ENCODE measurements around the gene TOP2A. TPM values are rescaled to one million over a fixed set of nuclear protein-coding genes. Genes with fewer than 3 reads are reported as not detected.

TOP2A gene, protein sequence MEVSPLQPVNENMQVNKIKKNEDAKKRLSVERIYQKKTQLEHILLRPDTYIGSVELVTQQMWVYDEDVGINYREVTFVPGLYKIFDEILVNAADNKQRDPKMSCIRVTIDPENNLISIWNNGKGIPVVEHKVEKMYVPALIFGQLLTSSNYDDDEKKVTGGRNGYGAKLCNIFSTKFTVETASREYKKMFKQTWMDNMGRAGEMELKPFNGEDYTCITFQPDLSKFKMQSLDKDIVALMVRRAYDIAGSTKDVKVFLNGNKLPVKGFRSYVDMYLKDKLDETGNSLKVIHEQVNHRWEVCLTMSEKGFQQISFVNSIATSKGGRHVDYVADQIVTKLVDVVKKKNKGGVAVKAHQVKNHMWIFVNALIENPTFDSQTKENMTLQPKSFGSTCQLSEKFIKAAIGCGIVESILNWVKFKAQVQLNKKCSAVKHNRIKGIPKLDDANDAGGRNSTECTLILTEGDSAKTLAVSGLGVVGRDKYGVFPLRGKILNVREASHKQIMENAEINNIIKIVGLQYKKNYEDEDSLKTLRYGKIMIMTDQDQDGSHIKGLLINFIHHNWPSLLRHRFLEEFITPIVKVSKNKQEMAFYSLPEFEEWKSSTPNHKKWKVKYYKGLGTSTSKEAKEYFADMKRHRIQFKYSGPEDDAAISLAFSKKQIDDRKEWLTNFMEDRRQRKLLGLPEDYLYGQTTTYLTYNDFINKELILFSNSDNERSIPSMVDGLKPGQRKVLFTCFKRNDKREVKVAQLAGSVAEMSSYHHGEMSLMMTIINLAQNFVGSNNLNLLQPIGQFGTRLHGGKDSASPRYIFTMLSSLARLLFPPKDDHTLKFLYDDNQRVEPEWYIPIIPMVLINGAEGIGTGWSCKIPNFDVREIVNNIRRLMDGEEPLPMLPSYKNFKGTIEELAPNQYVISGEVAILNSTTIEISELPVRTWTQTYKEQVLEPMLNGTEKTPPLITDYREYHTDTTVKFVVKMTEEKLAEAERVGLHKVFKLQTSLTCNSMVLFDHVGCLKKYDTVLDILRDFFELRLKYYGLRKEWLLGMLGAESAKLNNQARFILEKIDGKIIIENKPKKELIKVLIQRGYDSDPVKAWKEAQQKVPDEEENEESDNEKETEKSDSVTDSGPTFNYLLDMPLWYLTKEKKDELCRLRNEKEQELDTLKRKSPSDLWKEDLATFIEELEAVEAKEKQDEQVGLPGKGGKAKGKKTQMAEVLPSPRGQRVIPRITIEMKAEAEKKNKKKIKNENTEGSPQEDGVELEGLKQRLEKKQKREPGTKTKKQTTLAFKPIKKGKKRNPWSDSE (N-terminal part only)
- 132 to 273 TPM (median 231 TPM) in 5 replicates for total RNA-seq (2022; extraction: Qiagen RNA extraction; ENCODE audit: low read depth)

DNA sequence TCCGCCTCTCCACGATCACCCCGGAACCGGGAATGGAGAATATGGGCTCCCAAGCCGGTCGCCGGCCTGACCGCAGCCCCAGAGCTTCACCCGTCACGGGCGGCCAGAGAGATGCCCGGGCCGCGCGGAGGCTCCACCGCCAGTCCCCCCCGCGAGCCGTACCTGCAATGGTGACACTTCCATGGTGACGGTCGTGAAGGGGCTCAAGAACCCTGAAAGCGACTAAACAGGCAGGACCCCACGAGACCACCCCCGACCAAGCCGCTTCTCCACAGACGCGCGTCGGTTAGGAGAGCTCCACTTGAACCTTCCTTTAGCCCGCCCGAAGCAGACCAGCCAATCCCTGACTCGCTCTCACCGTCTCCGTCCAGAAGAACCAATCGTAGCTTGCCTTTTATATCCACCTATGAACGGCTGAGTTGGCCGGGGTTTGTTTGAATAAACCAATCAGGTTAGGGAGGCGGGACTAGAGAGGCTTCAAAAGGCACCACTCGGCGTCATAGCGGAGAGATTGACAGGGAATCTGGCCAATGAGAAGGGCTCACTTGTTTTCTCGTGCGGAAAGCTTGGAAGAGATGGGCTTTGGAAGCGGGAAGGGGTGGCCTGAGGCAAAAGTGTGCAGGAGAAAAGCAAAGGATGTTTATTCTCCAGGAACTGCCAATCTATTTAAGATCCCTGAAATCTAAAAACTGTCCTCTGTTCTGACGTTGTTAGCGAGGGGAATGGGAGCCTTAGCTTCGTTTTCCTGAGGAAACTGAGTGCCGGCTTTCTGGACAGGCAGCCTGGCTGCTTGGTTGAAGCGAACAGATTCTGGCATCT is at the start of gene TOP2A:
Gene TOP2A (minus strand): TSS at position 288 of the 819 bp plus-strand sequence. CDS start 105 bp downstream, at position 183.

DNA sequence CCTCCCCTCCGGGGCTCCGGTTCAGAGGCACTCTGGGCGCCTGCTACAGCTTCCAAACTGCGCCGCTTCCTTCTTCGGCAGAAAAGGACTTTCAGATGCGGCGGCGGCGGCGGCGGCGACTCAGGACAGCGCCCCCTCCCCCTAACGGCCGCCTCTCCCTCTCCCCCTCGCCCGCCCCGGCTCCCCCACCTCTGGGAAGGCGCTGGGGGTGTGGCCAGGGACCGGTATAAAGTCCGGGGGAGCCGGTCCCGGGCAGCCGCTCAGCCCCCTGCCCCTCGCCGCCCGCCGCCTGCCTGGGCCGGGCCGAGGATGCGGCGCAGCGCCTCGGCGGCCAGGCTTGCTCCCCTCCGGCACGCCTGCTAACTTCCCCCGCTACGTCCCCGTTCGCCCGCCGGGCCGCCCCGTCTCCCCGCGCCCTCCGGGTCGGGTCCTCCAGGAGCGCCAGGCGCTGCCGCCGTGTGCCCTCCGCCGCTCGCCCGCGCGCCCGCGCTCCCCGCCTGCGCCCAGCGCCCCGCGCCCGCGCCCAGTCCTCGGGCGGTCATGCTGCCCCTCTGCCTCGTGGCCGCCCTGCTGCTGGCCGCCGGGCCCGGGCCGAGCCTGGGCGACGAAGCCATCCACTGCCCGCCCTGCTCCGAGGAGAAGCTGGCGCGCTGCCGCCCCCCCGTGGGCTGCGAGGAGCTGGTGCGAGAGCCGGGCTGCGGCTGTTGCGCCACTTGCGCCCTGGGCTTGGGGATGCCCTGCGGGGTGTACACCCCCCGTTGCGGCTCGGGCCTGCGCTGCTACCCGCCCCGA is 25.7 kb upstream of the TOP2A start, which contains the start of gene IGFBP4:
Gene IGFBP4 (plus strand): TSS at position 255 of the 792 bp plus-strand sequence. CDS start 286 bp downstream, at position 541.

DNA sequence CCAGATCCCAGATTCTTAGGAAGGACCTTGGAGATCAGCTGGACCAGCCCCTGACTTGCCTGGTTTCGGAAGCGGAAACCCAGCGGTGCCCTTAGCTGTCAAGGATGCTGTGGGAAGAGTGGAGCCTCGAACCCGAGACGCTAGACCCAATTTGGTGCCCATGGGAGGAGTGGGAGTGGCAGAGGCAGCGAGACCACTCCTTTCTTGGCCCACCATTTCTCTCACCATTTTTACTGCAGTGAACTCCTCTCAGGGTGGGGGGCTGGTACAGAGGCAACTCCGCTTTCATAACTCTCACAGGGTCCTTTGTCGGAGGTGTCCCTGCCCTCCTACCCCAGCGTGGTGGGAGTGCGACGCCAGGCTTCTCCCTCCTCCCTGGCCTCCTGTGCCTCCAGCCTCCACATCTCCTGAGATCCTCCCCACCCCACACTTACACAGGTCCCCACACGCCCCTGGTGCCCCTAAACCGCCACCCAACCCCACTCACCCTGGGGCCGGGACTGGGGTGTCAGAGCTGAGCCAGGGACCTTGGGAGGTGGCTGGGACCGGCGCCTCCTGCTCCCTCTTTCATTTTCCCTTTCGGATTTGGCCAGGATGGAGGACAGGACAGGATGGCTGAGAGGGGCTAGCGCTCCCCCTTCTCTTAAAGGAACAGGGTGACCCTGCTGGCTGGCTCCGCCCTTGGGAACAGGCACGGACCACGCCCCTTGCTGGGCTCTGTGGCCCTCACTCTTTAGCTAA is 53.4 kb downstream of the TOP2A start, which contains the start of gene GJD3:
Gene GJD3 (minus strand): TSS at position 617 of the 741 bp plus-strand sequence. CDS start 922 bp downstream, outside the sequence.

Other genes starting within 250 kb of the TOP2A start
- 2.4 to 2.7 TPM (median 2.5 TPM) in 5 replicates for gene RAPGEFL1, start 240.4 kb downstream of the TOP2A start, total RNA-seq (2022; extraction: Qiagen RNA extraction; ENCODE audit: low read depth)
- 17.5 to 22.6 TPM (median 18.1 TPM) in 5 replicates for gene WIPF2, start 198.6 kb downstream of the TOP2A start, total RNA-seq (2022; extraction: Qiagen RNA extraction; ENCODE audit: low read depth)
- 53.9 to 62.4 TPM (median 58.9 TPM) in 5 replicates for gene CDC6, start 130.0 kb downstream of the TOP2A start, total RNA-seq (2022; extraction: Qiagen RNA extraction; ENCODE audit: low read depth)
- 35.1 to 42.9 TPM (median 37.0 TPM) in 5 replicates for gene RARA, start 108.7 kb downstream of the TOP2A start, total RNA-seq (2022; extraction: Qiagen RNA extraction; ENCODE audit: low read depth)
- 0.51 to 0.98 TPM (median 0.87 TPM) in 5 replicates for gene GJD3, start 53.2 kb downstream of the TOP2A start, total RNA-seq (2022; extraction: Qiagen RNA extraction; ENCODE audit: low read depth)
- gene IGFBP4, start 25.6 kb upstream of the TOP2A start, total RNA-seq (2022; extraction: Qiagen RNA extraction; ENCODE audit: low read depth), result 1,992 to 2,812 TPM (median 2,504 TPM) in 5 replicates
- gene TNS4, start 83.7 kb upstream of the TOP2A start, total RNA-seq (2022; extraction: Qiagen RNA extraction; ENCODE audit: low read depth), result 97.4 to 131 TPM (median 101 TPM) in 5 replicates
- 0.64 to 1.3 TPM (median 1.0 TPM) in 5 replicates for gene CCR7, start 147.6 kb upstream of the TOP2A start, total RNA-seq (2022; extraction: Qiagen RNA extraction; ENCODE audit: low read depth)
- gene SMARCE1, start 229.9 kb upstream of the TOP2A start, total RNA-seq (2022; extraction: Qiagen RNA extraction; ENCODE audit: low read depth), result 107 to 119 TPM (median 111 TPM) in 5 replicates
- 0.30 to 0.59 TPM (median 0.38 TPM) in 4 of 5 replicates, not detected in the other for gene KRT222, start 247.3 kb upstream of the TOP2A start, total RNA-seq (2022; extraction: Qiagen RNA extraction; ENCODE audit: low read depth)